ENCODE measurements around the gene R3HCC1L.

- TF ChIP-seq SMC3 (conservative IDR thresholded peaks at IDR 0.05; ENCODE audit: poor library complexity) (no peak), CTCF (IDR thresholded peaks at IDR 0.05; ENCODE audit: poor library complexity, severe bottlenecking) (no peak), POLR2AphosphoS5 (IDR thresholded peaks at IDR 0.05) (no peak), EP300 (conservative IDR thresholded peaks at IDR 0.05; ENCODE audit: poor library complexity, severe bottlenecking) (no peak), REST (IDR thresholded peaks at IDR 0.05; ENCODE audit: borderline replicate concordance) (no peak), TAF1 (IDR thresholded peaks at IDR 0.05; ENCODE audit: low read depth) (no peak), EZH2 (IDR thresholded peaks at IDR 0.05; ENCODE audit: borderline replicate concordance, insufficient read depth, low read length, poor library complexity, severe bottlenecking) (no peak)
These were observed 19.2 kb upstream of the R3HCC1L start for GRCh38 chr10:98115031-98115787.

All from neural cell (in vitro differentiated cells).